Embryonic facial prominence (tissue), 1 donor: ENCODE results near the gene SERPINA5.
"Not testable (repeated sequence)": the region's sequence is repeated elsewhere in the genome, so short reads cannot be mapped to it uniquely, and the experiment has no call there.

Experiments
- DNase-seq: peaks from one replicate; pipeline ENCODE4 v3.0.0-alpha.2; 2016; ENCODE audit errors: extremely low spot score

SERPINA5 gene

DNA sequence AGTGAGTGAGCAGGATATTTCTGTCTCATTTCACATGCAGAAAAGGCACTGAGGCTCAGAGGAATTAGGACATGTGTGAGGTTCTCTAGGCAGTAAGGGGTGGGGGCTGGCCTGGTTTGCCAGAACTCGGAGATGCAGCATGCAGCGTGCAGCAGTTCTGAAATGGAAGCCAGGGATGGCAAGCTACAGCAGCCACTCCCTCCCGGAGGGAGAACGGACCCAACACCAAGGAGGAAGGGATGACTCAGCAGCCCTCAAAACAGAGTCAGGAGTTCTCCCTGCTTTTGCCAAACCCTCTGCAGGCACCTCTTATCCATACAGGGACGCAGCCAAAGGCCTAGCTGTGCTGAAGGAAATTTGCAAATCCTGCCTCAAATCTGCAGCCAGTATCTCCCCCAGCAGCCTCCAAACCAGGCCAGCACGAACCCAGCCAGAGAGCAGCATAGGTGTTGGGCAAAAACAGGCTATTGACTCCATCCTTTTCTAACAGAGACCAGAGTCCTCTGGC is 20.7 kb downstream of the SERPINA5 start:
- no peak for DNase-seq

DNA sequence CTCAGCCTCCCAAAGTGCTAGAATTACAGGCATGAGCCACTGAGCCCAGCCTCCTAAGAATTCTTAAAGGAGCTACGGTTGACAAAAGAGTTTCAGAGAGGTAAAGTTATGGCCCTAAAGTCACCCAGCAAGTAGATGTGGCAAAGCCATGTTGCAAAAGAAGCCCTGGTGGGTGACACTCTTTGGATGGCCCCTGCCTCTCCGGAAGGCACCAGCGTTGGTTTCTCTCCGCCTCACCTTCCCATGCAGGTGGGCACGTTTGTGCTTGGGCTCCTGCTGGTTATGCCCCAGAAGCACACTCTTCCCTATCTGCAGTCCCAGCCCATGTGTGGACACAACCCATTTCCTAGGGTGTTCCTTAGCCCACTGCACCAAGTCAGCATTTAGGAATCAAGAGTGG is 21.5 kb downstream of the SERPINA5 start:
- DNase-seq: no peak

- no peak for DNase-seq
Measured at GRCh38 chr14:94605361-94605760, 24.1 kb downstream of the SERPINA5 start.

- DNase-seq: not testable (repeated sequence)
Measured at GRCh38 chr14:94608966-94609365, 27.7 kb downstream of the SERPINA5 start.

GRCh38 chr14:94611179-94611578 is 30.0 kb downstream of the SERPINA5 start:
- no peak for DNase-seq

GRCh38 chr14:94612174-94612573 is 30.9 kb downstream of the SERPINA5 start, which contains the start of gene SERPINA3:
TSS of gene SERPINA3 (plus strand) at chr14:94612391. CDS start at chr14:94614442, 2,051 bp downstream.
- no peak for DNase-seq

DNA sequence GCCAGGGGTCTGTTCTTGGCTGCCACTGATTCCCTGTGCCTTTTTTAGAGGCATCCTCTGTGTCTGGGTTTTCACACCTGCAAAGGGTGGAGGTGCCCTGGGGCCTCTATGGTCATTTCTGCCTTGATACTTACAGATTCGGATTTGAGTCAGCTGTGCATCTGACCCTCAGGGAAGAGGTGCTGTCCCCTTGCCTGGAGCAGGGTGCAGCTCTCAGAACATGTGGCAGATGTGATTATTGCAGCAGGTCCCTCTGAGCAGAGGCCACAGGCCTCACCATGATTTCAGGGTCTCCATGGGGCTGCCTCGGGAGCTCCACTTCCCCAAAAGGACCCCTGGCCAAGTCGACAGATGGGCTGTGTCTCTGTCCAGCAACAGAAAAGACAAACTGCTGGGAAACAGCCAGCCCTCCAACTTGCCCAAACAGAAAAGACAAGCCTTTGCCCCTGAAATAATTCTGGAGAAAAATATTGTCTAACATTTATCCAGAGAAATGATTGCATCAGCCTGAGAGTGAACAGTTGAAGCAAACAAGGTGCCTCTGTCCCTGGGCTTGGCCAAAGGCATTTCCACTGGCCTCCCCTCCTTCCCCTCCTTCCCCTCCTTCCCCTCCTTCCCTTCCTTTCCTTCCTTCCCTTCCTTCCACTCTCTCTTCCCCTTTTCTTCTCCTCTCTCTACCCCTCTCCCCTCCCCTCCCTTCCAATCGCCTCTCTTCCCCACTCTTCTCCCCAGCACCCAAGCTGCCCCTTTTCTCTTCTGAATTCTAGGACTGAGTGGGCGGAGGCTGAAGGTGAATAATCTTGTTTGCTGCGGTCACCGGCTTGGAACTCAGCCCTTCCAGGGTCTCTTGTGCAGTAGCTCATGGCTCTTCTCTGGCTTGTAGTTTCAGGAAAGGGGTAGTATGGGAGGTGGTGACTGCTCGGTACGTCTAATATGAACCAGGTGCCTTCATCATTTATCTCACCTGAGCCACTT is 31.6 kb downstream of the SERPINA5 start:
- no peak for DNase-seq

DNA sequence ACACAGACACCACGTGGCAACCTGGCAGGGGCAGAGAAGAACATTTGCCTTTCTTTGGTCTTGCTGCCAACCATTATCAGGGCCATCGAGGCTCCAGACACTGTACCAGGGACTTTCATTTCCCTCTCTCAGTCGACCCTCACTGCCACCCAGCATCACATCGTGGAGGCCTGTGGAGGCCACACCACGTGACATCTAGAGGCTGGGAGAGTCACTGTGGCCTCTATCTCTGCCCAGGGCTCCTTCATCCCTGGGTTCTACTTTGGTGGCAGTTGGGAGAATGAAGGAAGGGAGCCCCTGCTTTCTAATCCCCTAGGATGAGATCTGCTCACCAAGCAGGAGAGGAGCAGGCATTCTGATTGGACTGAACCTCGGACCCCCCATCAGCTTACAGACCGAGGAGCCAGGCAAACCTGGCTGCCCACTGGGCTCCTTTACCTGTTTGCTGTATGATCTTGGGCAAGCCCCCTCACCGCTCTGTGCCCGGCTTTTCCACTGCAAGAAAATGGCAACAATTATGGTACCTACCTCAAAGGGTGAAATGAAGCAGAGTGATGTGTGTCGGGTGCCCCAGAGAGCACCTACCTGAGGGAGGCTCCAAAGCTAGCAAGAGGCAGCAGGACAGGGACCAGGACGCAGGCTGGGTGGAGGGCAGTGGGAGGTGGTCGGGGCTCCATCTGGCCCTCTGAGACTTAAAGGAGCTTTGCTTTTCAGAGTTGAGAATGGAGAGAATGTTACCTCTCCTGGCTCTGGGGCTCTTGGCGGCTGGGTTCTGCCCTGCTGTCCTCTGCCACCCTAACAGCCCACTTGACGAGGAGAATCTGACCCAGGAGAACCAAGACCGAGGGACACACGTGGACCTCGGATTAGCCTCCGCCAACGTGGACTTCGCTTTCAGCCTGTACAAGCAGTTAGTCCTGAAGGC is 32.8 kb downstream of the SERPINA5 start:
- no peak for DNase-seq

DNA sequence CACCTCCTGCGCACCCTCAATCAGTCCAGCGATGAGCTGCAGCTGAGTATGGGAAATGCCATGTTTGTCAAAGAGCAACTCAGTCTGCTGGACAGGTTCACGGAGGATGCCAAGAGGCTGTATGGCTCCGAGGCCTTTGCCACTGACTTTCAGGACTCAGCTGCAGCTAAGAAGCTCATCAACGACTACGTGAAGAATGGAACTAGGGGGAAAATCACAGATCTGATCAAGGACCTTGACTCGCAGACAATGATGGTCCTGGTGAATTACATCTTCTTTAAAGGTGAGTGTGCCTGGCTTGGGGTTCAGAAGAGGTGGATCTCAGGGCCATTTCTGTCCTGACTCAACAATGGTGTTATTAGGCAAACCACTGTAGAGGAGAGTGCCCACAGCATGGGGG is 33.6 kb downstream of the SERPINA5 start:
- no peak for DNase-seq

DNA sequence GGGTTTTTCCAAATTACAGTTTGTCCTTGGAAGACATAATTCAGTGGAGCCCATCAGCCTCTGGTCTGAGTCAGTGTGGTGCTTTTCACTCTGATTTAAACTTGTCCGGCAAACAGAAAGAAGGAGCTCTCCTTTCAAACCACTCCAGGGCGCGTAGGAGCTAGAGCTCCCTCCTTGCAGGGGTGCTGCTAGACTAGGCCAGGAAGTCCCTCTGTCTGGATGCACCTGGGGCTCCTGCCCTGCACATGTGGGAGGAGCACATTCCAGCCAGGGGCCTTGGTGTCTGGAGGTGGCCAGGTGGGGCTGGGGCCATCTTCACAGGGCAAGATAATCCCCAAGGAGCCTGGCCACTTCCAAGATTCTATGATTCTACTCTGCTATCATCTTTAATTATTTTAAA is 34.0 kb downstream of the SERPINA5 start:
- DNase-seq: no peak

- no peak for DNase-seq
Measured at GRCh38 chr14:94615823-94616570, 34.8 kb downstream of the SERPINA5 start.

GRCh38 chr14:94617366-94617941 is 36.2 kb downstream of the SERPINA5 start:
- DNase-seq: no peak

- no peak for DNase-seq
Measured at GRCh38 chr14:94617988-94618822, 37.0 kb downstream of the SERPINA5 start.

DNA sequence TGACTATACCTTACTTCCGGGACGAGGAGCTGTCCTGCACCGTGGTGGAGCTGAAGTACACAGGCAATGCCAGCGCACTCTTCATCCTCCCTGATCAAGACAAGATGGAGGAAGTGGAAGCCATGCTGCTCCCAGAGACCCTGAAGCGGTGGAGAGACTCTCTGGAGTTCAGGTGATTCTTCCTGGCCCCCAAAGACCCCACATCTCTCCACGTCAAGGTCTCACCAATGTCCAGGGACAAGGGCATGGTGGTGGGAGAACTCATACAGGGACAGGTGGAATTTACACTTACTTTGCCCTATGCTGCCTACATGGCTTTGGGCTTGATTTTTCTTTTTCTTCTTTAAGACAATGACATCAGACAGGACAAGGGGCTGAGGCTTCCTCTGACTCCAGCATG is 38.1 kb downstream of the SERPINA5 start:
- DNase-seq: no peak

DNA sequence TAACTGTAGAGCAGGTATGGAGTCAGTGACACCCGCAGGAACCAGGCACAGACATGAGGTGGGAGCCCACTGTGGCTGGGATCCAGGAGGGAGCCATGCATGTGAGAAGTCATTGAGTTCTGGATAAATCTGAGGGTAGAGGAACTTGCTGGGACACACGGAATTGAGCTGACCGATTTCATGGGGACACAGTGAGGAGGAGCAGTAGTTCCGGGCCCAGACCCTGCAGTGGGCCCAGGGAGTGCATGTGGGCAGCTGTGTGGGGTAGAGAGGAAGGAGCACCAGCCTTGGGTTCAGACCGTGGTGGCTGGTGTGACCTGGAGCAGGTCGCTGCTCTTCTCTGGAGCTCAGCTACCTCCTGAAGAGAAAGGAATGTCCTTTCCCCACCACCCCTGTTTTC is 39.4 kb downstream of the SERPINA5 start:
- DNase-seq: no peak

DNA sequence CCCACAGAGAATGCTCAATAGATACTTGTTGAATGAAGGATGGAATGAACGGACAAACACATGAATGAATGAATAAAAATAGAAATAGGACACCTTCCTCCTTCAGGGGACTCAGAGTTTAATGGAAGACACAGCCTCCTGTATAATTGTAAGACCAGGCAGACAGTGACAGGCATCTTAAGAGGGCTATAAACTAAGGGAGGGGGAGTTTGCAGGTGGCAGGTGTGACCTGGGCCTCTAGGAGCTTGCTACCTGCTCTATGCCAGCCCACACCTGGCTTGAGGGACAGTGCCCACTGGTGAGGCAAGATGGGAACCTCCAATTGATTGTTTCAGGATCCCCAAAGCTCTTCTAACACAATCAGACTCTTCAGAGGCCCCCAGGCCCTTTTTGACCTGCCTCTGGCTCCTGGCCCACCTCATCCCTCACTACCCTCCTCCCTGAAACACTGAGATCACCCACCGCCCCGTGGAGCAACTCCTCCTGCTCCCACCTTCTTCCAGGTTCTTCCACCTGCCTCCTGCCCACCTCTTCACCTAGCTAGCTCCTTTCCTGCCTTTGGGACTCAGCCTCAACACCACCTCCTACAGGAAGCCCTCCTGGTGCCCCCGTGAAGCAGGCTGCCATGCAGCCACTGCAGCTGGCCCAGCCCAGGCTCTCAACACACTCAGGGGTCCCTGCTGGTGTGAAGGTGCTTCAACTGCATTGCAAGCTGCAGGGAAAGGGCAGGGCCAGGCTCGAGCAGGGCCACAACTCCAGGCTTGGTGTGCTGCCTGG is 40.3 kb downstream of the SERPINA5 start:
- DNase-seq: no peak

- no peak for DNase-seq
Measured at GRCh38 chr14:94622653-94623421, 41.6 kb downstream of the SERPINA5 start.

- no peak for DNase-seq
Measured at GRCh38 chr14:94623422-94623809, 42.2 kb downstream of the SERPINA5 start.
